Superior temporal gyrus (tissue), 1 donor: Measurements from ENCODE around the gene PDLIM5.
"Not testable (repeated sequence)": the region's sequence is repeated elsewhere in the genome, so short reads cannot be mapped to it uniquely, and the experiment has no call there.

Experiments used
- DNase-seq: peaks from one replicate; pipeline ENCODE4 v3.0.0-alpha.2; 2016; ENCODE audit errors: extremely low spot score

Gene PDLIM5

GRCh38 chr4:94461506-94461905 lies 9.8 kb downstream of the PDLIM5 start:
- no peak for DNase-seq

- DNase-seq: no peak
These were observed 10.8 kb downstream of the PDLIM5 start for GRCh38 chr4:94462572-94462971.

- no peak for DNase-seq
These were observed 12.0 kb downstream of the PDLIM5 start for GRCh38 chr4:94463771-94464170.

GRCh38 chr4:94466371-94466770 lies 14.6 kb downstream of the PDLIM5 start:
- DNase-seq: no peak

GRCh38 chr4:94466923-94467322 lies 15.2 kb downstream of the PDLIM5 start:
- no peak for DNase-seq

- DNase-seq: no peak
These were observed 16.5 kb downstream of the PDLIM5 start for GRCh38 chr4:94468093-94468769.

GRCh38 chr4:94469221-94469784 lies 17.6 kb downstream of the PDLIM5 start:
- DNase-seq: no peak

GRCh38 chr4:94470132-94470531 lies 18.4 kb downstream of the PDLIM5 start:
- DNase-seq: no peak

- not testable (repeated sequence) for DNase-seq
These were observed 19.0 kb downstream of the PDLIM5 start for GRCh38 chr4:94470782-94471181.

- no peak for DNase-seq
These were observed 20.5 kb downstream of the PDLIM5 start for GRCh38 chr4:94472056-94472826.

GRCh38 chr4:94475050-94475449 lies 23.3 kb downstream of the PDLIM5 start:
- no peak for DNase-seq

- DNase-seq: no peak
These were observed 24.1 kb downstream of the PDLIM5 start for GRCh38 chr4:94475794-94476193.

GRCh38 chr4:94477227-94477626 lies 25.5 kb downstream of the PDLIM5 start:
- DNase-seq: no peak

GRCh38 chr4:94478805-94479204 lies 27.1 kb downstream of the PDLIM5 start:
- not testable (repeated sequence) for DNase-seq

GRCh38 chr4:94479358-94480141 lies 27.8 kb downstream of the PDLIM5 start:
- DNase-seq: no peak

- no peak for DNase-seq
These were observed 28.7 kb downstream of the PDLIM5 start for GRCh38 chr4:94480362-94480951.

GRCh38 chr4:94483895-94484294 lies 32.2 kb downstream of the PDLIM5 start:
- no peak for DNase-seq

- DNase-seq: no peak
These were observed 33.1 kb downstream of the PDLIM5 start for GRCh38 chr4:94484818-94485217.

GRCh38 chr4:94486372-94486801 lies 34.6 kb downstream of the PDLIM5 start:
- DNase-seq: no peak

GRCh38 chr4:94488670-94489069 lies 36.9 kb downstream of the PDLIM5 start:
- DNase-seq: no peak

- no peak for DNase-seq
These were observed 37.4 kb downstream of the PDLIM5 start for GRCh38 chr4:94489098-94489497.

GRCh38 chr4:94490437-94490836 lies 38.7 kb downstream of the PDLIM5 start:
- DNase-seq: no peak
